ENCODE data around the gene KIF12. TPM values are rescaled to one million over a fixed set of nuclear protein-coding genes. Genes with fewer than 3 reads are reported as not detected.
A peak's percentile ranks its signal among the peaks of the same experiment; 100 is the strongest.

Gene KIF12
- total and polyA plus RNA-seq, 2 experiments from 2014 or later = 4.2 to 4.3 TPM

DNA sequence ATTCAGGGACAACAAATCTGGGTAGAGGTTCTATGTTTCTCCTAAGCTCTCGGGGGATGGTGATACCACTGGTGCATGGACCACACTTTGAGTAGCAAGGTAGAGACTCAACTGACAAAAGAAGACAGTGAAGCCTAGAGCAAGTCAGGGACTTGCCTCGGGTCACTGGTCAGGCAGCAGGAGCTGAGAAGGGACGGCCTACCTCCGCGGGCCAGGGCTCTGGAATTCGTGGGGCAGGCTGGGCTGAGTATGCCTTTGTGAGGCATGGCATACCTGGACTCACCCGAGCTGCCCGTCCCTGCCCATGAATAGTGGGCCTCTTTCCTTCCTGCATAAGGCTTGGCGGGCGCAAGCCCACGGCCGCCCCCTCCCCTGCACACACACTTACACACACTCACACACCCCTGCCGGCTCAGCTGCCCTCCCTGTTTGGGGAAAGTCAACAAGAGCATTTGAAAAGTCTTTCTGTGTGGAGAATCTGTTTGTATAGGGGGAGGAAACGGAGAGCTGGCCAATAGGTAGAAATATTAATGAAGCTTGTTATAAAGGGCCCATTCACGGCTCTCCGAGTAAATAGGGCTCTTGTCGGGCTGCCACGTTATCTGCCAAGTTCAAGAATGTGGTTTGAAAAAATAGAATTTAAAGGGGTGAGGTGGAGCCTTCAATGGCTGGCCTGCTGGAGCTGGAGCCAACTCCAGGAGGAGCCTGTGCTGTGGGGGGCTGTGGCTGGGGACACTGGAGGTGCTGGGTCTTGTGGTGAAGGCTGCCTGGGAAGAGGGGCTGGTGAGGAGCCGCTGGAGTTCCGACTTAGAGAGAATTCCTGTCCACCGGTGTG, 19.1 kb upstream of the KIF12 start:
- H3K4me3 Mint-ChIP-seq = no peak overlapping the region
- DNase-seq (ENCODE audit: low spot score) (no peak), ATAC-seq (peak; percentile 24; the same call in 1 of the 3 replicates)
- no peak overlapping the region for H3K4me3 ChIP-seq
- H3K4me1 Mint-ChIP-seq = peaks cover 5% of the 10 kb centered on the region; the same call in 2 of the 3 replicates
- no peak overlapping the region for H3K27ac Mint-ChIP-seq
- H3K4me1 ChIP-seq (ENCODE audit: insufficient read depth) = no peaks in the 10 kb centered on the region
- H3K27ac ChIP-seq (ENCODE audit: low read depth) = no peak overlapping the region
- H3K27me3 Mint-ChIP-seq (ENCODE audit: insufficient read depth, low read depth, poor library complexity) = peaks cover 11% of the 10 kb centered on the region
- no peak overlapping the region for H2AFZ ChIP-seq
- no peaks in the 10 kb centered on the region for H3K36me3 ChIP-seq (ENCODE audit: insufficient read depth)
- TF ChIP-seq NANOG (IDR thresholded peaks at IDR 0.05; ENCODE audit: borderline replicate concordance) = no peak
- TF ChIP-seq ETS1 (IDR thresholded peaks at IDR 0.05) = no peak
- no peak for TF ChIP-seq CTCF (conservative IDR thresholded peaks at IDR 0.05; ENCODE audit: low read depth in 2 of 2)
- TF ChIP-seq JUNB (IDR thresholded peaks at IDR 0.05; ENCODE audit: unreplicated experiment) = no peak
- TF ChIP-seq ZNF462 (CRISPR knock-in tag; IDR thresholded peaks at IDR 0.05) = no peak
- TF ChIP-seq STAT1 (IDR thresholded peaks at IDR 0.05; ENCODE audit: unreplicated experiment) = no peak
- no peak for TF ChIP-seq CREB1 (CRISPR knock-in tag; IDR thresholded peaks at IDR 0.05; ENCODE audit: low read depth)
- no peak for TF ChIP-seq EZH2 (IDR thresholded peaks at IDR 0.05; ENCODE audit: low read depth, unreplicated experiment)
- no peak for TF ChIP-seq ZNF331 (CRISPR knock-in tag; IDR thresholded peaks at IDR 0.05; ENCODE audit: low read depth)
- no peak for TF ChIP-seq ZNF114 (CRISPR knock-in tag; IDR thresholded peaks at IDR 0.05)
- no peak for TF ChIP-seq POLR2AphosphoS5 (IDR thresholded peaks at IDR 0.05; ENCODE audit: low read depth)
- no peaks in the 10 kb centered on the region for H3F3A ChIP-seq (replicated peaks; ENCODE audit: low read depth)
- H3K9me3 Mint-ChIP-seq = no peaks in the 10 kb centered on the region
- no peaks in the 10 kb centered on the region for H3K27me3 ChIP-seq (ENCODE audit: insufficient read depth)
- H3K36me3 Mint-ChIP-seq (ENCODE audit: low read depth) = no peaks in the 10 kb centered on the region; the same call in 2 of the 3 replicates
- no peak overlapping the region for H3K4me2 ChIP-seq
- H3K9me2 ChIP-seq (ENCODE audit: insufficient read depth) = no peaks in the 10 kb centered on the region
- H4K20me1 ChIP-seq (replicated peaks; ENCODE audit: insufficient read depth) = no peaks in the 10 kb centered on the region
- no peaks in the 10 kb centered on the region for H3K79me2 ChIP-seq (replicated peaks; ENCODE audit: insufficient read depth)
